AG08395 (cell line): ENCODE measurements around the gene LMF1.

Source experiments
- DNase-seq: peaks from one replicate; pipeline ENCODE4 v3.0.0; 2012; ENCODE audit warnings: mixed read lengths, low spot score

The LMF1 gene

GRCh38 chr16:984736-985636, 14.2 kb upstream of the LMF1 start:
- no peak for DNase-seq

- no peak for DNase-seq
Observed at GRCh38 chr16:984121-984694, 13.4 kb upstream of the LMF1 start.

GRCh38 chr16:983044-984030, 12.6 kb upstream of the LMF1 start:
- DNase-seq: no peak

- no peak for DNase-seq
Observed at GRCh38 chr16:982145-983043, 11.6 kb upstream of the LMF1 start.

- no peak for DNase-seq
Observed at GRCh38 chr16:981695-982144, 10.9 kb upstream of the LMF1 start, which contains the start of gene SOX8. SOX8 (plus strand) TSS chr16:981770; CDS start chr16:981923, 153 bp downstream.

- DNase-seq: no peak
Observed at GRCh38 chr16:980595-980854, 9.7 kb upstream of the LMF1 start.

GRCh38 chr16:979859-980594, 9.2 kb upstream of the LMF1 start:
- no peak for DNase-seq

- no peak for DNase-seq
Observed at GRCh38 chr16:979147-979546, 8.4 kb upstream of the LMF1 start.

- DNase-seq: no peak
Observed at GRCh38 chr16:978403-978802, 7.6 kb upstream of the LMF1 start.

- no peak for DNase-seq
Observed at GRCh38 chr16:977896-978295, 7.1 kb upstream of the LMF1 start.

GRCh38 chr16:977081-977701, 6.4 kb upstream of the LMF1 start:
- DNase-seq: no peak

GRCh38 chr16:976389-976931, 5.7 kb upstream of the LMF1 start:
- no peak for DNase-seq

- no peak for DNase-seq
Observed at GRCh38 chr16:975291-975690, 4.5 kb upstream of the LMF1 start.

GRCh38 chr16:974611-975261, 4.0 kb upstream of the LMF1 start:
- DNase-seq: no peak

GRCh38 chr16:974001-974601, 3.3 kb upstream of the LMF1 start:
- no peak for DNase-seq

- DNase-seq: no peak
Observed at GRCh38 chr16:973366-973765, 2.6 kb upstream of the LMF1 start.

GRCh38 chr16:972316-973002, 1.7 kb upstream of the LMF1 start:
- no peak for DNase-seq

- no peak for DNase-seq
Observed at GRCh38 chr16:971981-972315, 1.2 kb upstream of the LMF1 start.

- DNase-seq: no peak
Observed at GRCh38 chr16:971582-971905, 760 bp upstream of the LMF1 start.
